MM.1S (cell line): Measurements from ENCODE around the gene IDH3G.

Experiments
- CTCF ChIP-seq: fragments of 300-600 bp; sonication (generic); IDR thresholded peaks from 2 replicates; pipeline ENCODE4 v1.5.1; 2016; ENCODE audit warnings: antibody characterized with exemption, low read length, mixed read lengths
- EZH2 ChIP-seq: fragments of 300-600 bp; sonication (generic); optimal IDR thresholded peaks from 2 replicates; pipeline ENCODE3; 2017; ENCODE audit warnings: low read depth, mild to moderate bottlenecking, antibody characterized with exemption, low read length, mixed read lengths
- EZH2phosphoT487 ChIP-seq: fragments of 300-600 bp; sonication (generic); IDR thresholded peaks from 2 replicates; pipeline ENCODE4 v1.6.1; 2018; ENCODE audit warnings: antibody characterized with exemption, low read length

GRCh38 chrX:153794897-153795816, 982 bp upstream of the IDH3G start:
- TF ChIP-seq CTCF (no peak), EZH2 (no peak), EZH2phosphoT487 (no peak)
